HG03108 (cell line): ENCODE results near the gene DMAC1.

Source experiments
- ATAC-seq: cut with Tn5 transposase; IDR thresholded peaks from one replicate; pipeline ENCODE4 v1.9.1; 2021; ENCODE audit warnings: moderate library complexity; ENCODE audit not compliant: unreplicated experiment

DMAC1 gene

GRCh38 chr9:7783635-7784063 lies 15.9 kb downstream of the DMAC1 start:
- ATAC-seq = no peak

- no peak for ATAC-seq
Observed at GRCh38 chr9:7782400-7783120, 17.0 kb downstream of the DMAC1 start.

GRCh38 chr9:7780261-7780988 lies 19.2 kb downstream of the DMAC1 start:
- no peak for ATAC-seq

- no peak for ATAC-seq
Observed at GRCh38 chr9:7778851-7779600, 20.6 kb downstream of the DMAC1 start.

- ATAC-seq = no peak
Observed at GRCh38 chr9:7777771-7778170, 21.8 kb downstream of the DMAC1 start.

GRCh38 chr9:7770111-7770510 lies 29.5 kb downstream of the DMAC1 start:
- ATAC-seq = no peak

GRCh38 chr9:7762600-7762999 lies 37.0 kb downstream of the DMAC1 start:
- ATAC-seq = no peak

- ATAC-seq = no peak
Observed at GRCh38 chr9:7760014-7760415, 39.6 kb downstream of the DMAC1 start.

- ATAC-seq = peak; percentile 99
Observed at GRCh38 chr9:7756088-7756487, 43.5 kb downstream of the DMAC1 start.

GRCh38 chr9:7752481-7752880 lies 47.1 kb downstream of the DMAC1 start:
- no peak for ATAC-seq
